OCI-LY7 (cell line): ENCODE data around the gene COL18A1.

Experiments
- EZH2phosphoT487 ChIP-seq: fragments of 200-600 bp; sonication (generic); IDR thresholded peaks from 2 replicates; pipeline ENCODE4 v1.6.1; 2018; ENCODE audit warnings: low read depth, borderline replicate concordance, mild to moderate bottlenecking, mixed run types, antibody characterized with exemption, low read length, moderate library complexity, mixed read lengths
- TF ChIP-seq, protein P1 (sequence below): fragments of 200-600 bp; sonication (generic); conservative IDR thresholded peaks from 2 replicates; pipeline ENCODE4 v1.5.1; 2014; ENCODE audit warnings: mild to moderate bottlenecking, antibody characterized with exemption, low read length, moderate library complexity, mixed read lengths

DNA sequence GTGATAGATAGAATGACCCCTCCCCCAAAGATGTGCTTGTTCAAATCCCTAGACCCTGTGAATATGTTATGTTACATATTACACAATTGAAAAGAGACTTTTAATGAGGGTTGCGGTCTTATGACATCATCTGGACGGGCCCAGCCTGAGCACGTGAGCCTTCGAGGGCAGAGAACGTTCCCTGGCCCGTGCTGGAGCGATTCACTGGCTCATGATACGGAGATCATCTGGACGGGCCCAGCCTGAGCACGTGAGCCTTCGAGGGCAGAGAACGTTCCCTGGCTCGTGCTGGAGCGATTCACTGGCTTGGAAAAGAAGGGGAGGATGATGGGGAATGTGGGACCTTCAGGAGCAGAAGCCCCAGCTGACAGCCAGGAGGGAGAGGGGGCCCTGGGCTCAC lies 34.4 kb upstream of the COL18A1 start:
- TF ChIP-seq, protein P1, sequence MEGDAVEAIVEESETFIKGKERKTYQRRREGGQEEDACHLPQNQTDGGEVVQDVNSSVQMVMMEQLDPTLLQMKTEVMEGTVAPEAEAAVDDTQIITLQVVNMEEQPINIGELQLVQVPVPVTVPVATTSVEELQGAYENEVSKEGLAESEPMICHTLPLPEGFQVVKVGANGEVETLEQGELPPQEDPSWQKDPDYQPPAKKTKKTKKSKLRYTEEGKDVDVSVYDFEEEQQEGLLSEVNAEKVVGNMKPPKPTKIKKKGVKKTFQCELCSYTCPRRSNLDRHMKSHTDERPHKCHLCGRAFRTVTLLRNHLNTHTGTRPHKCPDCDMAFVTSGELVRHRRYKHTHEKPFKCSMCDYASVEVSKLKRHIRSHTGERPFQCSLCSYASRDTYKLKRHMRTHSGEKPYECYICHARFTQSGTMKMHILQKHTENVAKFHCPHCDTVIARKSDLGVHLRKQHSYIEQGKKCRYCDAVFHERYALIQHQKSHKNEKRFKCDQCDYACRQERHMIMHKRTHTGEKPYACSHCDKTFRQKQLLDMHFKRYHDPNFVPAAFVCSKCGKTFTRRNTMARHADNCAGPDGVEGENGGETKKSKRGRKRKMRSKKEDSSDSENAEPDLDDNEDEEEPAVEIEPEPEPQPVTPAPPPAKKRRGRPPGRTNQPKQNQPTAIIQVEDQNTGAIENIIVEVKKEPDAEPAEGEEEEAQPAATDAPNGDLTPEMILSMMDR, result no peak
- no peak for TF ChIP-seq EZH2phosphoT487
